D341Med (cell line): ENCODE results near the gene FXYD7.

Experiments used
- DNase-seq: peaks from one replicate; pipeline ENCODE4 v3.0.0; 2012; ENCODE audit warnings: low spot score

The FXYD7 gene

DNA sequence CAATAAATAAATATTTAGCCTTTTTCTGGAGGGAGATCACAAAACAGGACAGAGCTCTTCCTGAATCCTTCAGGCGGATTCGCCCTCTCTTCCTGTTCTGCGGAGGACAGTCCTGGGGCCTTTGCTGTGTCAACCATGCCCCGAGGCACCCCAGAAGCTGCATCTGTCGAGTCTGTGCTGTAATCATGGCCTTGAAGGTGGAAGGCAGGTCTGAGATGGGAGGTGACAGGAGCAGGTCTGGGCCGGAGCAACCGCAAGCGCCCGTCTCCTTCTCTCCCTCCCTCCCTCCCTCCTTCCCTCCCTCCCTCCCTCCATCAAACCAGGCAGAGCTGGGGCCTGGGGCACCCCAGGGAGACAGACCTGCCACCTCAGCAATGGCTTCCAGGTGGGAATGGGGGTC, 32.1 kb upstream of the FXYD7 start:
- DNase-seq: no peak

DNA sequence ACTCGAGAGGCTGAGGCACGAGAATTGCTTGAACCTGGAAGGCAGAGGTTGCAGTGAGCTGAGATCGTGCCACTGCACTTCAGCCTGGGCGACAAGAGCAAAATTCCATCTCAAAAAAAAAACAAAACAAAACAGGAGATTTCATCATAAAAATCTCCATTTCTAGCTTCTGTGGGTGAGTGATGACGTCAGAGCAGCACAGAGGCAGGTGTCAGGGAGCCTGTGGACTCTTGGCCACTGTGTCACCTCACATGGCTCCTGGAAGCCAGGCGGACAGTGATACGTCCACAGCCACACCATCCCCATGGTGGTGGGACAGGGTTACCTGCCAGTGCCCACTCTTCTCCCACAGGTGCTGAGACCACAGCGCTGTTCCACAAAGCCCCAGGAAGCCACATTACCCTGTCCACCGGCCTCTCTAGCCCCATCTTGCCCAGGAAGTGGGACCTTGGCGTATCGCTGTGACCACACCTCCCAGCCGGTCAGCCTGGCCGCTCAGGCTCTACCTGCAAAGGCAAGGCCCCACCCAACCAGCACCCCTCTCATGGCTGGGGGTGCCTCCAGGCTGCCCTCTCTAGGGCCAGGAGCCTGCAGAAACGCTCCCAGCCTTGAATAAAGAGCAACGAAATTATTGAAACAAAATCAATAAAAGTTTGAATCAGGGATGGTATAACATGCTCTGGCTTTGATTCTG, 29.9 kb upstream of the FXYD7 start:
- no peak for DNase-seq

DNA sequence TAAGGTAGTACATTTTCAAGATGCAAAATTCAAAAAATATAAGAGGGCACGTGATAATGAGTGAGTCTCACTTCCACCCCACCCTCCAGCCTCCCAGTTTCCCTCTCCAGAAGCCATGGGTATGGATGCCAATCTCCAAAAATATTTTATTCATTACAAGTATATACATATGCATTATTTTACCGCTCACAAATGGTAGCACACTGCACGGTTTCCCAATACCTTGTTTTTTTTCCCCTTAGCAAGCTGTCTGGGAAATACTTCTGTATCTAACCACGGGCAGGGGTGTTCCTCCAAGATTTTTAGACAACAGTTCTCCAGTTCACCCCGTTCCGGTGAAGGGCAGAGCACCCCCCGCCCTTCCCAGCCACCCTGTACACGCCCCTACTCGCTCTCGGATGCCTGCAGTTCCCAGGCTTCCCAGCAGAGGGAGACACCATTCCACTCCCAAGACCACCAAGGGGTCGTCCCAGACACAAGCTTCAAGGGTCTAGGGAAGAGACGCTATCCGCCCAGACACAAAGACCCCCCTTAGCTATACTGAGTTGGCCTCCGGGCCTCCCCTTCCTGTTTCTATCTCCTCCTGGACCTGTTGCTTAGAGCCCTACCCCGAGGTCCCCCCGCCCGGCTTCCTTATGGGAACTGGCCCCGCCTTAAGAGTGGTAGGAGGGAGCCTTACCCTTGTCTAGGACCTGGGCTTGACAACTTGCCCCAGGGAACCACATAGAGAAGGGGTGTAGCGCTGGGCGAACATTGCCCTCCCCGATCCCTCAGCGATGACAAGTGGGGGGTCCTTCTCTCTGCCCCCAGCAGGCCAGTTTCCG, 28.5 kb upstream of the FXYD7 start:
- DNase-seq: peak; percentile 86

GRCh38 chr19:35115177-35115951, 27.7 kb upstream of the FXYD7 start, which contains the start of gene FXYD3:
Gene FXYD3 (plus strand): TSS chr19:35115823. CDS start chr19:35119377, 3,554 bp downstream.
- no peak for DNase-seq

DNA sequence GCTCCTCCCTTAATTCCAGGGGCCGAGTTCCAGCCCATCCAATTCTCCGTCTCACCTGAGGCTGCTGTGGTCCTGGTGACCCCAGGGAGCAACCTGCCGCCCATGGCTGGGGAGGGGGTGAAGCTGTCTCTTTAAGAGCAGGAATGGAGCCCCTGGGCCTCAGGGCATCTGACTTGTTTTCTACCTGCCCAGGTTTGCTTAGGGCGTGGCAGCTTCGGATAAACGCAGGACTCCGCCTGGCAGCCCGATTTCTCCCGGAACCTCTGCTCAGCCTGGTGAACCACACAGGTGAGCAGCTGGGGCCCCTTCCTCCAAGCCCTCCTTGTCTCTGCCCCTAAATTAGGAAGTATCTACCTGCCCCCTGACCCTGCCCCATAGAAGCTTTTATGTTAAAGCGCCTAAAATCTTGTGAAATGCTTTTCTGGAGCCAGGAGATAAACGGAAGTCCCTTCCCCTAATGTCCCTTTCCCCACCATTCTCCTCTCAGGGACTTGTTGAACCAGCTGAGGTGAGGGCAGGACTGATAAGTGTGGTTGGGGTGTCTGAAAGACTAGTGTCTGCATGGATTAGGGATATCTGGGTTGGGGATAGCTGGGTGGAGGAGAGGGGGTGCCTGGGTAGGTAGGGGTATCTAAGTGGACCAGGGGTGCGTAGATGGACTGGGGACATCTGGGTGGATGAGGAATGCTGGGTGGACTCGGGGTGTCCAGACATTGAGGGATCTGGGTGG, 26.8 kb upstream of the FXYD7 start:
- no peak for DNase-seq

GRCh38 chr19:35117116-35117515, 25.9 kb upstream of the FXYD7 start:
- DNase-seq: no peak

DNA sequence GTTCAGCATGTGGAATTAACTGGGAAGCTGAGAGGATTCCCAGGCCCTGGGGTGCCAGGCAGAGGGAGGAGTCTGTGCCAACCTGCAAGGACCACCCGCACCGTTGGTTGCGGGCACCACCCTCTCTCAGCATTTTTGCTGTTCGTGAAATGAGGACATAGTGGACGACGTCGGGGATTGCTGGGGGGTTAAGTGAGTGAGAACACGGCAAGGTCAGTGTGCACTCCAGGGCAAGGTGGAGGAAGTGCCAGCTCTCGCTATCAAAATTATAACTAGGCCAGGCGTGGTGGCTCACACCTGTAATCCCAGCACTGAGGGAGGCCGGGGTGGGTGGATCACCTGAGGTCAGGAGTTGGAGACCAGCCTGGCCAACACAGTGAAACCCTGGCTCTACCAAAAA, 25.3 kb upstream of the FXYD7 start:
- no peak for DNase-seq

DNA sequence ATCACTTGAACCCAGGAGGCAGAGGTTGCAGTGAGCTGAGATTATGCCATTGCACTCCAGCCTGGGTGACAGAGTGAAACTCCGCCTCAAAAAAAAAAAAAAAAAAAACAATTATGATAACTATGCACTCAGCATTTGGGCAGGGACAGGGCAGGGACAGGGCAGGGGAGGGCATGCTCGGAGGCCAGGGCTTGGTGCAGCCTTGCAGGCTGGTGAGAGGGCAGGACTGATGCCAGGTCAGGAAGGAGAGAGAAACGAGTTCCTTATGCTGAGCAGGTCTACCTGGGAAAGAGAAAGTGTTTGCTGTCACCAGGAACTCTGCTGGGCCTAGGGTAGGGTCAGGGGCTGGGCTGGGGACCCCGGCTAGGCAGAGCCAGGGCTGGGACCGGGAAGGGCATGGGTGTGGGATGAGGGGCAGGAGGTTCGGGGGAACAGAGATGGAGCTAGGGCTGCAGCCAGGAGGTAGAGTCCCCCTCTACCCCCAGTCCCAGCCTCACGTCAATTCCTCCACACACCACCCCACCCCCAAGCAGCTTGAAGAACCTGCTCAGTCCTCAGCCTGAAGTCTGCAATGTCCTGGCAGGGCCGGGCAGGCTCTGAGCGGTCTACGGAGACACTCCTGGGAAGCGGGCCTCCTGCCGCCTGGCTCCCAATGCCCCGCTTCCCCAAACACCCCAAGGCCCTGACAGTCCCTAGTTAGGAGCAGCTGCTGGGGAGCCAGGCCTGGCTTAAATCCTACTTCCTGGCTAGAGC, 24.6 kb upstream of the FXYD7 start:
- no peak for DNase-seq

GRCh38 chr19:35119091-35119490, 24.0 kb upstream of the FXYD7 start:
- no peak for DNase-seq

GRCh38 chr19:35119578-35120155, 23.4 kb upstream of the FXYD7 start:
- DNase-seq: no peak

GRCh38 chr19:35120492-35120891, 22.6 kb upstream of the FXYD7 start:
- DNase-seq: no peak

- no peak for DNase-seq
These were observed 22.2 kb upstream of the FXYD7 start for GRCh38 chr19:35120898-35121297.

DNA sequence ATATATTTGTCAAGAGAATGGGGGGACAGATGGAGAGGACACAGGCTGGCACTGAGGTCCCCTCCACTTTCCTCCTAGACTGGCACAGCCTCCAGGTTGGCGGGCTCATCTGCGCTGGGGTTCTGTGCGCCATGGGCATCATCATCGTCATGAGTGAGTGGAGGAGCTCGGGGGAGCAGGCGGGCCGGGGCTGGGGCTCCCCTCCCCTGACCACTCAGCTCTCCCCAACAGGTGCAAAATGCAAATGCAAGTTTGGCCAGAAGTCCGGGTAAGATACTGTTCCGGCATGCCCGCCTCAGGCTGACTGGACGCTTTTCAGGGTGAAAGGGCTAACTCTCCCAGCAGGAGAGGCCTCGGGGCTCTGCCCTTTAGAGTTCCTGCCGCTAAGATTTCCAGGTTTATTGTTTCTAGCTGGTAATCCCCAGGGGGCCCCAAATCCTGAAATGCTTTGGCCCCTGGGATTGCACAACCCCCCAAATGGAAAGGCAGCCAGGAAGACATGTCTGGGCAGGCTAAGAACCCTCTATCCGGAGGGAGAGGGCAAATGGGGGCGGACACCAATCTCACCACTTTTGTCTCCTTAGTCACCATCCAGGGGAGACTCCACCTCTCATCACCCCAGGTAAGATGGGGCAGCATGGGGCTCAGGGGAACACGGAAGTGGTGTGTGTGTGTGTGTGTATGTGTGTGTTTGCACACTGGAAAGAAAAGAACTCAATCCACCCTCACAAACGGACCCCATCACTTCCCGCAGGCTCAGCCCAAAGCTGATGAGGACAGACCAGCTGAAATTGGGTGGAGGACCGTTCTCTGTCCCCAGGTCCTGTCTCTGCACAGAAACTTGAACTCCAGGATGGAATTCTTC, 20.1 kb upstream of the FXYD7 start:
- DNase-seq: no peak

- DNase-seq: no peak
These were observed 19.5 kb upstream of the FXYD7 start for GRCh38 chr19:35123573-35123972.

- DNase-seq: peak; percentile 91
These were observed 18.7 kb upstream of the FXYD7 start for GRCh38 chr19:35124098-35125060.

DNA sequence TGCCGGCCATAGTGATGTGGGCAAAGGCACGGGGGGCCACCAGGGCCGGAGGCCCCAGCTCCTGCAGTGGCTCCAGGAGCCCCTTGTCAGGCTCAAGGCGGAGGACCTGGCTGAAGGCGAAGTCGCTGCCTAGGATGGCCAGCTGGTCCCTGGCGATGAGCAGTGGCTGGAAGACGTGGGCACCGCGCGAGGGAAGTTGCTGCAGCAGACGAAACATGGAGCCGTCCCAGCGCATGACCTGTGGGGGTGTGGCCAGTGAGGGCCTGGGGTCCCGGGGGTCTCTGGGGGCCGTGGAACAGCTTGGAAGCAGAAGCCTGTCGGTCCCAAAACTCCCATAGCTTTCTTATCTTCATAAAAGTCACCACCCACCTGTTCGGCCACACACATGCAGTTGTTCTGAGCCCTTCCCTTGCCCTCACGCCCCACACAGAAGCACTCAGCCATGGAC, 17.8 kb upstream of the FXYD7 start:
- DNase-seq: no peak

- no peak for DNase-seq
These were observed 17.1 kb upstream of the FXYD7 start for GRCh38 chr19:35125749-35126623.

GRCh38 chr19:35126624-35126959, 16.5 kb upstream of the FXYD7 start:
- no peak for DNase-seq
